H7 (cell line): ENCODE measurements around the gene NTPCR. TPM values are rescaled to one million over a fixed set of nuclear protein-coding genes. Genes with fewer than 3 reads are reported as not detected.

Experiments
- DNase-seq: peaks from one replicate; pipeline ENCODE4 v3.0.0; 2012
- H3K27me3 ChIP-seq: 2 replicates; pipeline ENCODE4 v1.6.0; 2011; ENCODE audit warnings: mild to moderate bottlenecking, low read length; ENCODE audit not compliant: control insufficient read depth, insufficient read depth
- H3K36me3 ChIP-seq: replicated peaks from 2 replicates; pipeline ENCODE4 v1.5.1; 2011; ENCODE audit warnings: low read length; ENCODE audit not compliant: control insufficient read depth, insufficient read depth
- H3K4me3 ChIP-seq: 2 replicates; pipeline ENCODE4 v1.5.1; 2011; ENCODE audit warnings: low read depth, mild to moderate bottlenecking, control low read depth, low read length, moderate library complexity; ENCODE audit not compliant: insufficient read depth
- total RNA-seq: library from RNA; depleted of rRNA; stranded (reverse); fragments of >200 nt; shearing (Covaris generic); gene quantifications from 2 replicates; pipeline ENCODE4 v1.2.3, GENCODE V29; 2014

Gene NTPCR
- total RNA-seq, 1 experiment from 2014 or later, result 61.5 TPM

- Histone ChIP-seq H3K36me3 (no peaks in the 10 kb centered on the region), H3K4me3 (no peak overlapping the region), H3K27me3 (no peaks in the 10 kb centered on the region)
- DNase-seq, result no peak
These were observed 10.1 kb upstream of the NTPCR start for GRCh38 chr1:232940262-232940661.

- Histone ChIP-seq H3K27me3 (no peaks in the 10 kb centered on the region), H3K4me3 (no peak overlapping the region), H3K36me3 (no peaks in the 10 kb centered on the region)
- no peak for DNase-seq
These were observed 7.8 kb upstream of the NTPCR start for GRCh38 chr1:232942413-232943294.

- H3K36me3 ChIP-seq, result no peaks in the 10 kb centered on the region
- no peak for DNase-seq
- no peaks in the 10 kb centered on the region for H3K27me3 ChIP-seq
- no peak overlapping the region for H3K4me3 ChIP-seq
These were observed 6.6 kb upstream of the NTPCR start for GRCh38 chr1:232943679-232944252.

GRCh38 chr1:232944347-232944746 lies 6.1 kb upstream of the NTPCR start:
- no peak for DNase-seq
- no peaks in the 10 kb centered on the region for H3K27me3 ChIP-seq
- H3K36me3 ChIP-seq, result no peaks in the 10 kb centered on the region
- no peak overlapping the region for H3K4me3 ChIP-seq

- H3K27me3 ChIP-seq, result no peaks in the 10 kb centered on the region
- H3K4me3 ChIP-seq, result peak overlapping the region; percentile 63
- H3K36me3 ChIP-seq, result no peaks in the 10 kb centered on the region
- DNase-seq, result no peak
These were observed 695 bp upstream of the NTPCR start for GRCh38 chr1:232949636-232950196.

GRCh38 chr1:232951180-232951579 lies 769 bp downstream of the NTPCR start:
- Histone ChIP-seq H3K4me3 (peak overlapping the region; percentile 63), H3K36me3 (peaks cover 2% of the 10 kb centered on the region)
- DNase-seq, result peak; percentile 41

GRCh38 chr1:232951605-232952004 lies 1.2 kb downstream of the NTPCR start:
- Histone ChIP-seq H3K4me3 (peak overlapping the region; percentile 63), H3K27me3 (no peaks in the 10 kb centered on the region), H3K36me3 (peaks cover 3% of the 10 kb centered on the region)
- no peak for DNase-seq

More at GRCh38 chr1:232951180-232951579, 769 bp downstream of the NTPCR start:
- H3K27me3 ChIP-seq, result no peaks in the 10 kb centered on the region

GRCh38 chr1:232952514-232953499 lies 2.4 kb downstream of the NTPCR start:
- peaks cover 5% of the 10 kb centered on the region for H3K36me3 ChIP-seq
- peak; percentile 76 for DNase-seq
- no peaks in the 10 kb centered on the region for H3K27me3 ChIP-seq
- H3K4me3 ChIP-seq, result no peak overlapping the region

- no peak for DNase-seq
- Histone ChIP-seq H3K4me3 (no peak overlapping the region), H3K27me3 (no peaks in the 10 kb centered on the region), H3K36me3 (peaks cover 9% of the 10 kb centered on the region)
These were observed 4.4 kb downstream of the NTPCR start for GRCh38 chr1:232954594-232955365.

- H3K4me3 ChIP-seq, result no peak overlapping the region
- no peak for DNase-seq
- H3K27me3 ChIP-seq, result no peaks in the 10 kb centered on the region
- peaks cover 9% of the 10 kb centered on the region for H3K36me3 ChIP-seq
These were observed 5.7 kb downstream of the NTPCR start for GRCh38 chr1:232956081-232956480.

- no peak for DNase-seq
These were observed 7.7 kb downstream of the NTPCR start for GRCh38 chr1:232958067-232958466.

GRCh38 chr1:232962761-232963745 lies 12.6 kb downstream of the NTPCR start:
- Histone ChIP-seq H3K36me3 (peaks cover 9% of the 10 kb centered on the region), H3K27me3 (no peaks in the 10 kb centered on the region), H3K4me3 (no peak overlapping the region)
- no peak for DNase-seq

More at GRCh38 chr1:232958067-232958466, 7.7 kb downstream of the NTPCR start:
- no peaks in the 10 kb centered on the region for H3K27me3 ChIP-seq
- H3K36me3 ChIP-seq, result peaks cover 9% of the 10 kb centered on the region
- H3K4me3 ChIP-seq, result no peak overlapping the region

- Histone ChIP-seq H3K36me3 (peaks cover 14% of the 10 kb centered on the region), H3K4me3 (no peak overlapping the region), H3K27me3 (no peaks in the 10 kb centered on the region)
- DNase-seq, result no peak
These were observed 14.2 kb downstream of the NTPCR start for GRCh38 chr1:232964601-232965000.
